Fibroblast of lung (primary cell): ENCODE results near the gene PXYLP1. TPM values are rescaled to one million over a fixed set of nuclear protein-coding genes. Genes with fewer than 3 reads are reported as not detected.

ENCODE experiments used
- DNase-seq, 2 donors: peaks; one replicate each; pipeline versions ENCODE4 v3.0.0 to v3.0.0-alpha.2; 2010; ENCODE audit warnings: low read depth in 2 of 2
- H2AFZ ChIP-seq: 2 replicates; pipeline ENCODE4 v1.5.1; 2012; ENCODE audit warnings: low read length, control low read depth, inconsistent platforms
- H3K27ac ChIP-seq: 2 replicates; pipeline ENCODE4 v1.5.1; 2011; ENCODE audit warnings: low read length, control low read depth; ENCODE audit not compliant: insufficient read depth
- H3K27me3 ChIP-seq: 2 replicates; pipeline ENCODE4 v1.5.1; 2011; ENCODE audit warnings: mild to moderate bottlenecking, low read length; ENCODE audit not compliant: control insufficient read depth, insufficient read depth
- H3K36me3 ChIP-seq: 2 replicates; pipeline ENCODE4 v1.5.1; 2011; ENCODE audit warnings: low read length; ENCODE audit not compliant: control insufficient read depth, insufficient read depth
- H3K4me1 ChIP-seq: 2 replicates; pipeline ENCODE4 v1.5.1; 2011; ENCODE audit warnings: low read length; ENCODE audit not compliant: control insufficient read depth, insufficient read depth; ENCODE audit errors: extremely low read depth
- H3K4me2 ChIP-seq: 2 replicates; pipeline ENCODE4 v1.5.1; 2011; ENCODE audit warnings: low read length, control low read depth; ENCODE audit not compliant: insufficient read depth; ENCODE audit errors: extremely low read depth
- H3K4me3 ChIP-seq, 4 experiments: fragments of 200-600 bp in 1 of 4; sonication (generic) in 1 of 4; replicated peaks in 1 of 4; 2 replicates each; pipeline ENCODE4 v1.5.1; 2011 to 2016; ENCODE audit warnings: low read length in 4 of 4, low read depth in 3 of 4, mild to moderate bottlenecking in 3 of 4, control low read depth in 2 of 4, inconsistent platforms in 1 of 4, mixed read lengths in 1 of 4; ENCODE audit not compliant: insufficient read depth in 1 of 4; ENCODE audit errors: control extremely low read depth in 1 of 4
- H3K79me2 ChIP-seq: 2 replicates; pipeline ENCODE4 v1.5.1; 2012; ENCODE audit warnings: mild to moderate bottlenecking, low read length, inconsistent platforms; ENCODE audit not compliant: control insufficient read depth, insufficient read depth
- H3K9ac ChIP-seq: 2 replicates; pipeline ENCODE4 v1.5.1; 2011; ENCODE audit warnings: mild to moderate bottlenecking, low read length, control low read depth; ENCODE audit not compliant: insufficient read depth
- H3K9me3 ChIP-seq: 2 replicates; pipeline ENCODE4 v1.5.1; 2012; ENCODE audit warnings: low read depth, low read length; ENCODE audit not compliant: control insufficient read depth, insufficient read depth
- H4K20me1 ChIP-seq: 2 replicates; pipeline ENCODE4 v1.5.1; 2011; ENCODE audit warnings: low read length; ENCODE audit not compliant: control insufficient read depth, insufficient read depth; ENCODE audit errors: extremely low read depth
- EZH2 ChIP-seq: IDR thresholded peaks from 2 replicates; pipeline ENCODE4 v1.5.1; 2012; ENCODE audit warnings: low read length, control low read depth, mild to moderate bottlenecking; ENCODE audit errors: missing control alignments
- polyA plus RNA-seq, 2 donors: library from polyadenylated mRNA; depleted of rRNA in 1 of 2; stranded (reverse) in 1 of 2; unstranded in 1 of 2; fragments of >200 nt; gene quantifications; 2 replicates each; pipeline ENCODE4 v1.2.1, GENCODE V29; 2011 to 2012; ENCODE audit warnings: missing spikeins in 1 of 2
- total RNA-seq: library from RNA; depleted of rRNA; stranded (reverse); fragments of >200 nt; gene quantifications from 2 replicates; pipeline ENCODE4 v1.2.1, GENCODE V29; 2014
- TF ChIP-seq, protein P1 (sequence below), 2 donors: IDR thresholded peaks in 1 of 2; conservative IDR thresholded peaks in 1 of 2; 1 replicate in 1 of 2; 2 replicates in 1 of 2; pipeline ENCODE4 v1.5.1; 2011 to 2012; ENCODE audit warnings: low read length in 2 of 2, control low read depth in 1 of 2, inconsistent platforms in 1 of 2, low read depth in 1 of 2, mild to moderate bottlenecking in 1 of 2

PXYLP1 gene
- total and polyA plus RNA-seq, 2 donors (not counting 1 experiment from before 2014, with no cell fraction given), result 5.1 to 7.0 TPM

GRCh38 chr3:141235661-141236171 is 4.1 kb downstream of the PXYLP1 start:
- H3K36me3 ChIP-seq, result no peaks in the 10 kb centered on the region
- no peak overlapping the region for H3K4me2 ChIP-seq
- no peaks in the 10 kb centered on the region for H3K27me3 ChIP-seq
- DNase-seq, result no peak
- H2AFZ ChIP-seq, result no peak overlapping the region
- TF ChIP-seq, protein P1, sequence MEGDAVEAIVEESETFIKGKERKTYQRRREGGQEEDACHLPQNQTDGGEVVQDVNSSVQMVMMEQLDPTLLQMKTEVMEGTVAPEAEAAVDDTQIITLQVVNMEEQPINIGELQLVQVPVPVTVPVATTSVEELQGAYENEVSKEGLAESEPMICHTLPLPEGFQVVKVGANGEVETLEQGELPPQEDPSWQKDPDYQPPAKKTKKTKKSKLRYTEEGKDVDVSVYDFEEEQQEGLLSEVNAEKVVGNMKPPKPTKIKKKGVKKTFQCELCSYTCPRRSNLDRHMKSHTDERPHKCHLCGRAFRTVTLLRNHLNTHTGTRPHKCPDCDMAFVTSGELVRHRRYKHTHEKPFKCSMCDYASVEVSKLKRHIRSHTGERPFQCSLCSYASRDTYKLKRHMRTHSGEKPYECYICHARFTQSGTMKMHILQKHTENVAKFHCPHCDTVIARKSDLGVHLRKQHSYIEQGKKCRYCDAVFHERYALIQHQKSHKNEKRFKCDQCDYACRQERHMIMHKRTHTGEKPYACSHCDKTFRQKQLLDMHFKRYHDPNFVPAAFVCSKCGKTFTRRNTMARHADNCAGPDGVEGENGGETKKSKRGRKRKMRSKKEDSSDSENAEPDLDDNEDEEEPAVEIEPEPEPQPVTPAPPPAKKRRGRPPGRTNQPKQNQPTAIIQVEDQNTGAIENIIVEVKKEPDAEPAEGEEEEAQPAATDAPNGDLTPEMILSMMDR (conservative IDR thresholded peaks at IDR 0.05 in 1 of 2, IDR thresholded peaks at IDR 0.05 in 1 of 2; ENCODE audit: low read depth in 1 of 2, low read length in 2 of 2), result no peak
- no peak for TF ChIP-seq EZH2
- no peaks in the 10 kb centered on the region for H4K20me1 ChIP-seq
- peaks cover 6% of the 10 kb centered on the region for H3K4me1 ChIP-seq
- no peak overlapping the region for H3K27ac ChIP-seq
- H3K9me3 ChIP-seq, result no peaks in the 10 kb centered on the region
- no peak overlapping the region for H3K4me3 ChIP-seq
- no peaks in the 10 kb centered on the region for H3K79me2 ChIP-seq
- H3K9ac ChIP-seq, result no peak overlapping the region

DNA sequence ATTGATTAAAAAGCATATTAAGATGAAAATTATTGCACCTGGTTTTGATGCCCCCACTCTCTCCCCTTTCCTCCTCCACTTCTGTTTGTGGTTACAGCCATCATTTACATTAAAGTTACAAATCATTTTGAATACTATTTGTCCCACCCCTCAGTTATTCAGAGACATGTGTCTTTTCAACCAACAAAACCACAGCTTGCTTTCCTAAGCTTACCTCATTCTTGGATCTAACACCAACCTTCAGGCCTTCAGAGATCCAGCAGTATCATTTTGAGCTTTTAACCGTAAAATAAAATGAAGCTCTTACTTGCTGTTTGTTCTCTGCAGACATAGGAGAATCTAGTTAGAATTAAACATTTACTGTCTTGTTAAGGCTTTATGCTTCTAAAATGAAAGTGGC is 4.7 kb downstream of the PXYLP1 start:
- no peaks in the 10 kb centered on the region for H3K9me3 ChIP-seq
- no peaks in the 10 kb centered on the region for H4K20me1 ChIP-seq
- DNase-seq, result peak in 1 of 2 donors; percentile 30
- no peak overlapping the region for H3K9ac ChIP-seq
- H3K27ac ChIP-seq, result no peak overlapping the region
- TF ChIP-seq, protein P1 (conservative IDR thresholded peaks at IDR 0.05 in 1 of 2, IDR thresholded peaks at IDR 0.05 in 1 of 2; ENCODE audit: low read depth in 1 of 2, low read length in 2 of 2), result no peak
- TF ChIP-seq EZH2, result no peak
- no peaks in the 10 kb centered on the region for H3K79me2 ChIP-seq
- no peak overlapping the region for H3K4me2 ChIP-seq
- no peaks in the 10 kb centered on the region for H3K36me3 ChIP-seq
- peaks cover 2% of the 10 kb centered on the region for H3K4me1 ChIP-seq
- H3K4me3 ChIP-seq, result no peak overlapping the region
- no peaks in the 10 kb centered on the region for H3K27me3 ChIP-seq
- H2AFZ ChIP-seq, result no peak overlapping the region

DNA sequence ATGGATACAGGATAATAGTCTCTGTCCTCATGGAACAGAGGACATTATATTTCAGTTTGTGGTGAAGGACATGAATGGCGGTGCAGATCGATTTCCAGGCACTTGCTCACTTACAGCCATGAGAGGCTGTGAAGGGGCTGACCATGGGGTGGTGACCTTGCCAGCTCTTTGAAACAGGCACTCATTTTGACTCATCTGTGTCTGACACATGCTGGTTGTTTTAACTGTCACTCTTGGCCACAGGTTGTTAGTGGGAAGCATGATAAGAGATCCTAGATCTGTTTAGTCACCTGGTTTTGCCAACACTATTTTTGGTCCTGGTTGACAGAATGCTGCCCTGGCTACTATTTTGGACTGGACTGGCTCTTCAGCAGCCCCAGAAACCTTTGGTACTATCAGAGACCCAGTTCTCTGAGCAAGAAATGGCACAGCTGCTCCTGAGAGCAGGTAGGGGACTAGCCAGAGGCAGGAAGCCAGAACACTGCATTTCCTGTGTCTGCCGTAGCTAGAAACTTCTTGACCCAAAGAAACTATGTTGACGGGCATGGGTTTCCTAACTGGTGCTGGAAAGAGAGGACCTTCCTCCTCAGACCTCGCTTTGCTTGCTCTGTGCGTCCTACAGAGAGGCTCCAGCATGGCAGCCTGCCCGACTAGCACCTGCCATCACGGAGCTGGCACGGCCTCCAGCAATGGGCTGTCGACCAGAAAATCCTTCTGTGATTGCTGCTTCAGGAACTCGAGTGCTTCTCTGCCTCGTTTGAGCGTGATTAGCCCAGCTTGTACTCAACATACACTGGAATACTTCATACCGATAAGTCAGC is 6.3 kb downstream of the PXYLP1 start:
- no peaks in the 10 kb centered on the region for H3K4me1 ChIP-seq
- no peak for TF ChIP-seq EZH2
- TF ChIP-seq, protein P1 (conservative IDR thresholded peaks at IDR 0.05 in 1 of 2, IDR thresholded peaks at IDR 0.05 in 1 of 2; ENCODE audit: low read depth in 1 of 2, low read length in 2 of 2), result no peak
- peak in 1 of 2 donors; percentile 62 for DNase-seq
- no peaks in the 10 kb centered on the region for H4K20me1 ChIP-seq
- H3K36me3 ChIP-seq, result no peaks in the 10 kb centered on the region
- H3K27ac ChIP-seq, result no peak overlapping the region
- H3K4me3 ChIP-seq, result no peak overlapping the region
- no peaks in the 10 kb centered on the region for H3K27me3 ChIP-seq
- H3K79me2 ChIP-seq, result no peaks in the 10 kb centered on the region
- H2AFZ ChIP-seq, result no peak overlapping the region
- H3K9me3 ChIP-seq, result no peaks in the 10 kb centered on the region
- no peak overlapping the region for H3K4me2 ChIP-seq
- H3K9ac ChIP-seq, result no peak overlapping the region
